Kidney epithelial cell (primary cell): ENCODE data around the gene TSKS. TPM values are rescaled to one million over a fixed set of nuclear protein-coding genes. Genes with fewer than 3 reads are reported as not detected.

Experiments
- DNase-seq: peaks from one replicate; pipeline ENCODE4 v3.0.0-alpha.2; 2010; ENCODE audit warnings: low read depth
- H3K27me3 ChIP-seq: 2 replicates; pipeline ENCODE4 v1.6.0; 2011; ENCODE audit warnings: low read length; ENCODE audit not compliant: control insufficient read depth, insufficient read depth
- H3K36me3 ChIP-seq: 2 replicates; pipeline ENCODE4 v1.5.1; 2011; ENCODE audit warnings: low read length; ENCODE audit not compliant: control insufficient read depth, insufficient read depth
- H3K4me3 ChIP-seq: 2 replicates; pipeline ENCODE4 v1.5.1; 2011; ENCODE audit warnings: low read depth, mild to moderate bottlenecking, control low read depth, low read length
- total RNA-seq: library from RNA; depleted of rRNA; stranded (reverse); fragments of >200 nt; gene quantifications from 2 replicates; pipeline ENCODE4 v1.2.3, GENCODE V29; 2015
- TF ChIP-seq, protein P1 (sequence below): IDR thresholded peaks from 2 replicates; pipeline ENCODE4 v1.5.1; 2011; ENCODE audit warnings: mild to moderate bottlenecking, moderate library complexity, low read length, control low read depth, inconsistent platforms; ENCODE audit not compliant: insufficient read depth, poor library complexity, severe bottlenecking

The TSKS gene
- total RNA-seq, 1 donor from 2014 or later: not detected

DNA sequence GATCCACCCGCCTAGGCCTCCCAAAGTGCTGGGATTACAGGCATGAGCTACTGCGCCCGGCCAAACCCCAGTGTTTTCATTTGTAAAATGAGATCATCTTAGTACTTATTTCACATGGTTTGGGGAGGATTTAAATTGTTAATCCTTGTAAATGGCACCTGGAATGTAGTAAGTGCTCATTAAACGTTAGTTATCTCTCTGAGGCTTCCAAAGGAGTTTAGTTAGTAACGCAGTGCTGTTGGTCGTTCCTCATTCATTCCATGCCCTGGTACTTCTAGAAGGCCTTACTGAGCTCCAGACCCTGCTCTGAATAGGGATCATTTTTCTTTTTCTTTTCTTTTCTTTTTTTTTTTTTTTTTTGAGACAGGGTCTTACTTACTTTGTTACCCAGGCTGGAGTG is 67.0 kb downstream of the TSKS start:
- TF ChIP-seq, protein P1, sequence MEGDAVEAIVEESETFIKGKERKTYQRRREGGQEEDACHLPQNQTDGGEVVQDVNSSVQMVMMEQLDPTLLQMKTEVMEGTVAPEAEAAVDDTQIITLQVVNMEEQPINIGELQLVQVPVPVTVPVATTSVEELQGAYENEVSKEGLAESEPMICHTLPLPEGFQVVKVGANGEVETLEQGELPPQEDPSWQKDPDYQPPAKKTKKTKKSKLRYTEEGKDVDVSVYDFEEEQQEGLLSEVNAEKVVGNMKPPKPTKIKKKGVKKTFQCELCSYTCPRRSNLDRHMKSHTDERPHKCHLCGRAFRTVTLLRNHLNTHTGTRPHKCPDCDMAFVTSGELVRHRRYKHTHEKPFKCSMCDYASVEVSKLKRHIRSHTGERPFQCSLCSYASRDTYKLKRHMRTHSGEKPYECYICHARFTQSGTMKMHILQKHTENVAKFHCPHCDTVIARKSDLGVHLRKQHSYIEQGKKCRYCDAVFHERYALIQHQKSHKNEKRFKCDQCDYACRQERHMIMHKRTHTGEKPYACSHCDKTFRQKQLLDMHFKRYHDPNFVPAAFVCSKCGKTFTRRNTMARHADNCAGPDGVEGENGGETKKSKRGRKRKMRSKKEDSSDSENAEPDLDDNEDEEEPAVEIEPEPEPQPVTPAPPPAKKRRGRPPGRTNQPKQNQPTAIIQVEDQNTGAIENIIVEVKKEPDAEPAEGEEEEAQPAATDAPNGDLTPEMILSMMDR: no peak

GRCh38 chr19:49692147-49692506 is 71.0 kb downstream of the TSKS start:
- DNase-seq: no peak
- TF ChIP-seq, protein P1: no peak
- peak overlapping the region; percentile 49 for H3K4me3 ChIP-seq
- peaks cover 4% of the 10 kb centered on the region for H3K27me3 ChIP-seq
- peaks cover 2% of the 10 kb centered on the region for H3K36me3 ChIP-seq

More for the DNA sequence above, 67.0 kb downstream of the TSKS start:
- peaks cover 6% of the 10 kb centered on the region for H3K27me3 ChIP-seq
- DNase-seq: no peak
- H3K36me3 ChIP-seq: no peaks in the 10 kb centered on the region
- no peak overlapping the region for H3K4me3 ChIP-seq

DNA sequence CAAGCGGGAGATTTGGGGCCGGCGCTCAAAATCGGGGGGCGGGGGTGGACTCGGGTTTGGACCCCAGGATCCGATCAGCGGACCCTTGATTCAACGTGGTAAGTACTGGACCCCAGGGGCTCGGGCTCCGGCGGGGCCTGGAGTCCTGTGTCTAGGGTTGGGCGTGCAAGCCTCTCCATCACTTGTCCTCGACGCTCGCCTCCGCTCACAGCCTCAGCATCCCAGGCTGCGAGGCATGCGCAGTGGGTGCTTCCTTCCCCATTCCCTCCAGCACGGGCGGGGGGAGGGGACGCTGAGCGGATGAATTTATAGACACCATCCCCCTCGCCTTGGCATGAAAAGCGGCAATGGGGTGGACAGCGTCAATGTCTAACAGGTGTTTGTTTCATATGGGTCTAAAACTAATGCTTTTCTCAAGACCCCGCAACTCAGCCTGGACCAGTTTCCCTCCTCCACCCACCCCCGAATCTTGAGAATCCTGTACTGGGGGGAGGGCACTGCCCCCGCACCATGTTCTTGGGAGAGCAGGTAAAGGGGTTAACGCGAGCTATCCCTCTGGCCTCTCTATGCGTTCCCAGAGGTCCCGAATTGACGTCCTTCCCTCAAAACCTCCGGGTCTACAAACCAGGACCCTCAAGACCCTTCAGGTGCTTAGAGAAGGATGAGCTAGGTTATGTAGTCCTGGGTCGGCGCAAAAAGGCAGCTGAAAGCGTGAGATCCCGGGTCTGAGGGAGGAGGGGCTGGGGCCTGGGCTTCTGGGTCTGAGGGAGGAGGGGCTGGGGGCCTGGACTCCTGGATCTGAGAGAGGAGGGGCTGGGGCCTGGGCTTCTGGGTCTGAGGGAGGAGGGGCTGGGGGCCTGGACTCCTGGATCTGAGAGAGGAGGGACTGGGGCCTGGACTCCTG is 71.6 kb downstream of the TSKS start:
- DNase-seq: no peak
- H3K36me3 ChIP-seq: peaks cover 3% of the 10 kb centered on the region
- H3K27me3 ChIP-seq: peaks cover 4% of the 10 kb centered on the region
- TF ChIP-seq, protein P1: no peak
- H3K4me3 ChIP-seq: peak overlapping the region; percentile 49

GRCh38 chr19:49690656-49691242 is 72.4 kb downstream of the TSKS start, which contains the start of gene CPT1C:
CPT1C (plus strand) TSS chr19:49691116; CDS start chr19:49692253, 1,137 bp downstream.
- Histone ChIP-seq H3K36me3 (peaks cover 4% of the 10 kb centered on the region), H3K4me3 (peak within 1 kb of the TSS; percentile 49), H3K27me3 (peaks cover 4% of the 10 kb centered on the region)
- TF ChIP-seq, protein P1: no peak
- no peak for DNase-seq

DNA sequence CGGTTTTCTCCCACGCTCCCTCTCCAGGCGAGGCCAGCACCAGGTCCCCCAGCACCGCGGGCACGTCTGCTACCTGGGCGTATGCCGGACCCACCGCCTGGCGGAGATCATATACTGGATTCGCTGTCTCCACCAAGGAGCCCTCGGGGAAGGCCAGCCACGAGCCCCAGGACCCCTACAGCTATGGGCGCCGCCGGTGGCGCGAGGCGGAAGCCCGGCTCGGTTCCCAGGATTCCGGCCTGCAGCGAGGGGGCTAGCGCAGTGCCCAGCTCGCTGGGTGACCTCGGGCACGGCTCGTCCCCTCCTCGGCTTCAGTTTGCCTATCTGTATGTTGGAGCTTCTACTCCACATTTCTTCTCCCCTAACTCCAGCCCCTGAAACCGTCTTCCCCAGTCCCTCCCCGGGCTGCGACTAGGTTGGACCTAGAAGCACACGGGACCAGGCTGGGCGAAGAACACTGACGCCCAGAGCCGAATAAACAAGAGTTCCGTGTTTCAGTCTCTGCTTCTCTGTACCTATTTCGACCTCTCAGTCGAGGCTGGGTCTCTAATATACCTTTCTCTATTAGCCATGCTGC is 72.9 kb downstream of the TSKS start:
- peaks cover 4% of the 10 kb centered on the region for H3K27me3 ChIP-seq
- no peak for DNase-seq
- H3K36me3 ChIP-seq: peaks cover 4% of the 10 kb centered on the region
- TF ChIP-seq, protein P1: no peak
- peak overlapping the region; percentile 49 for H3K4me3 ChIP-seq

Other genes starting within 250 kb of the TSKS start
- 16.4 and 20.7 TPM in 2 replicates for gene RCN3, start 235.3 kb downstream of the TSKS start, total RNA-seq
- 89.4 and 91.4 TPM in 2 replicates for gene NOSIP, start 182.8 kb downstream of the TSKS start, total RNA-seq
- gene PRRG2, start 182.0 kb downstream of the TSKS start, total RNA-seq: 5.4 and 7.2 TPM in 2 replicates
- 8.9 and 11.5 TPM in 2 replicates for gene PRR12, start 172.1 kb downstream of the TSKS start, total RNA-seq
- gene RRAS, start 123.2 kb downstream of the TSKS start, total RNA-seq: 32.8 and 44.1 TPM in 2 replicates
- gene SCAF1, start 121.1 kb downstream of the TSKS start, total RNA-seq: 38.9 and 51.1 TPM in 2 replicates
- 47.3 and 66.6 TPM in 2 replicates for gene IRF3, start 97.4 kb downstream of the TSKS start, total RNA-seq
- 13.9 and 19.8 TPM in 2 replicates for gene BCL2L12, start 97.4 kb downstream of the TSKS start, total RNA-seq
- gene PRMT1, start 86.0 kb downstream of the TSKS start, total RNA-seq: 284 and 314 TPM in 2 replicates
- gene ADM5, start 73.7 kb downstream of the TSKS start, total RNA-seq: 1.0 TPM in 2 replicates
- 2.7 and 3.4 TPM in 2 replicates for gene CPT1C, start 72.2 kb downstream of the TSKS start, total RNA-seq
- 98.9 and 111 TPM in 2 replicates for gene AP2A1, start 3.7 kb upstream of the TSKS start, total RNA-seq
- gene FUZ, start 50.0 kb upstream of the TSKS start, total RNA-seq: 13.2 and 14.8 TPM in 2 replicates
- 31.6 and 34.5 TPM in 2 replicates for gene MED25, start 55.0 kb upstream of the TSKS start, total RNA-seq
- 47.9 and 71.1 TPM in 2 replicates for gene PTOV1, start 87.9 kb upstream of the TSKS start, total RNA-seq
- gene PNKP, start 104.3 kb upstream of the TSKS start, total RNA-seq: 69.3 and 78.2 TPM in 2 replicates
- gene AKT1S1, start 114.0 kb upstream of the TSKS start, total RNA-seq: 23.2 and 34.6 TPM in 2 replicates
- 17.4 and 28.1 TPM in 2 replicates for gene TBC1D17, start 114.4 kb upstream of the TSKS start, total RNA-seq
- gene IL4I1, start 133.6 kb upstream of the TSKS start, total RNA-seq: 6.2 and 8.2 TPM in 2 replicates
- gene ATF5, start 165.9 kb upstream of the TSKS start, total RNA-seq: 22.4 and 22.7 TPM in 2 replicates
- gene NUP62, start 166.2 kb upstream of the TSKS start, total RNA-seq: 61.1 and 66.0 TPM in 2 replicates
- gene SIGLEC11, start 197.9 kb upstream of the TSKS start, total RNA-seq: not detected in 2 replicates